AG20443 (cell line): ENCODE data around the gene SLC24A2.
"Not testable (repeated sequence)": the region's sequence is repeated elsewhere in the genome, so short reads cannot be mapped to it uniquely, and the experiment has no call there.

ENCODE experiments used
- DNase-seq: peaks from one replicate; pipeline ENCODE4 v3.0.0; 2012; ENCODE audit warnings: low spot score, mixed read lengths

The SLC24A2 gene

DNA sequence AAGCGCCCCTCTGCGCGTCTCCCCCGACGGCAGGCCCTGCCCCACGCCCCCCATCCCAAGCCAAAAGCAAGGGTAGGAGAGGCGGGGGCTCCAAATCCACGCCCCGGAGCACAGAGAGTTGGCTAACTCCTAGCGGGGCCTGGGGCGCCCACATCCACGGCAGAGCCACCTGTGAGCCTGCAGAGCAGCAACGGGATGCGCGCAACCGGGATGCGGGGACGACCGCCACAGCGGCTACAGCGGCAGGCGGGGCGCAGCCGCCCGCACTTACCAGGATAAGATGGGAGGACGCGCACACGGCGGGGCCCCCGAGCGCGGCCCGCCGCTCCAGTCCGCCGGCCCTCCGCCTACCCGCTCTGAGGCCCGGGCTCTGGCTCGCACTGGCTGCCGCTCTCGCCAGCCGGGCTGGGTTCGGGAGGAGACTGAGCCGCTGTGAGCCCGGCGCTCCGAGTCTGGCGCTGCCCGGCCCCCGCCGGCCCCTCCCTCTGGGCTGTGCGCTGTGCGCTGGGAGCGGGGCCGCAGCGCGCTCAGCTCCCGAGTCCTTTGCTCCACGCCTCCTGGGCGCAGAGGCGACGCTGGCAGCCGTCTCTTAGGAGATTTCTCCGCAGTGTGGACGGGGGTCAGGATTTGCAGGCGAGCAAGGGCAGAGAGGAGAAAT is at the start of gene SLC24A2:
Gene SLC24A2 (minus strand): TSS at position 424 of the 658 bp plus-strand sequence.
- peak; percentile 28 for DNase-seq

DNA sequence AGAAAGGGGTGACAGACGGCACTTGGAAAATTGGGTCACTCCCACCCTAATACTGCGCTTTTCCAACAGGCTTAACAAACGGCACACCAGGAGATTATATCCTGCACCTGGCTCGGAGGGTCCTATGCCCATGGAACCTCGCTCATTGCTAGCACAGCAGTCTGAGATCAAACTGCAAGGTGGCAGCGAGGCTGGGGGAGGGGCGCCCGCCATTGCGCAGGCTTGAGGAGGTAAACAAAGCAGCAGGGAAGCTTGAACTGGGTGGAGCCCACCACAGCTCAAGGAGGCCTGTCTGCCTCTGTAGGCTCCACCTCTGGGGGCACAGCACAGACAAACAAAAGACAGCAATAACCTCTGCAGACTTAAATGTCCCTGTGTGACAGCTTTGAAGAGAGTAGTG is 44.5 kb upstream of the SLC24A2 start:
- not testable (repeated sequence) for DNase-seq

DNA sequence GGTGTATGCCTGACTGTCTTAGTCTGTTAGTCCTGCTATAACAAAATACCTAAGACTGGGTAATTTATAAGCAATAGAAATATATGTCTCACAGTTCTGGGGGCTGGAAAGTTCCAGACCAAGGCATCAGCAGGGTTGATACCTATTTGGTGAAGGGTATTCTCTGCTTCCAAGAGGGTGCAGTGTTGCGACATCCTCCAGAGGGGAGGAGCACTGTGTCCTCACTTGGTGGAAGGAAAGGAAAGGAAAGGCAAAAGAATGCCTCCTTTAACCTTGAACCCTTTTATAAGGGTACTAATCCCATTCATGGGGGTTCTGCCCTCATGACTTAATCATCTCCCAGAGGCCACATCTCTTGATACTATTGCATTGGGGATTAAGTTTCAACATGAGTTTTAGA is 42.0 kb upstream of the SLC24A2 start:
- DNase-seq = no peak

- DNase-seq = no peak
These were observed 39.8 kb upstream of the SLC24A2 start for GRCh38 chr9:19828576-19829109.

- DNase-seq = no peak
These were observed 27.9 kb upstream of the SLC24A2 start for GRCh38 chr9:19816769-19817168.

GRCh38 chr9:19812194-19812593 is 23.4 kb upstream of the SLC24A2 start:
- DNase-seq = no peak

GRCh38 chr9:19809422-19810269 is 20.8 kb upstream of the SLC24A2 start:
- no peak for DNase-seq

GRCh38 chr9:19807182-19807892 is 18.5 kb upstream of the SLC24A2 start:
- DNase-seq = no peak

GRCh38 chr9:19804431-19804830 is 15.6 kb upstream of the SLC24A2 start:
- DNase-seq = no peak

- DNase-seq = no peak
These were observed 12.0 kb upstream of the SLC24A2 start for GRCh38 chr9:19800884-19801283.

DNA sequence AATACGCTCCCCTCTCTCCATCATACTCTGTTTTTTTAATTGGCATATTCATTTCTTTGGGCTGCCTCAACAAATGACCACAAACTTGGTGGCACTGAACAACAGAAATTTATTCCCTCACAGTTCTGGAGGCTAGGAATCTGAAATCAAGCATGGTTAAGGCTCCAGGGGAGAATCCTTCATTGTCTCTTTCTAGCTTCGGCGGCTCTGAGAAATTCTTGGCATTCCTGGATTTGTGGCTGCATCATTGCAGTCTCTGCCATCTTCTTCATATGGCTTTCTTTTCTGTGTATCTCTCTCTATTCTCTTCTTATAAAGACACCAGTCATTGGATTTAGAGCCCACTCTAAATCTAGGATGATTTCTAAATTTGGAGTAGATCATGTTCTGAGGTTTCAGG is 10.9 kb upstream of the SLC24A2 start:
- DNase-seq = no peak

- DNase-seq = no peak
These were observed 685 bp downstream of the SLC24A2 start for GRCh38 chr9:19788152-19788551.

DNA sequence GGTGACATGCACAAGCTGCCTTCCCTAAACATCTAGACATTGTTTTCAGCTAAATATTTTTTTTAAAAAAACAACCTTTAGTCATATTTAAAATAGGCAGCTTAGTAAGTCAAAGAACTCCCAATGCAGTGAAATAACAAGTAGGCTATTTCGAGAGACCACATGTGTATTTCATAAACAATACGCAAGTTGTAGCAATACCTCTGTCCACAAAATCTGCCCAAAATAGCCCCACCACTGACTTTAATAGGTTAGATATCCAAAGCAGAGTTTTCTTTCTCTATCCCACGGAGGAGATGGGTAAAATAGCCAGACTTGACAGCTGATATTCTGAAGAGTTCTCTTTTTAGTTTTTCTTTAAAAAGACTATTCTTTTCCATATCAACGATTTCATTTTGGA is 1.2 kb downstream of the SLC24A2 start:
- DNase-seq = no peak

DNA sequence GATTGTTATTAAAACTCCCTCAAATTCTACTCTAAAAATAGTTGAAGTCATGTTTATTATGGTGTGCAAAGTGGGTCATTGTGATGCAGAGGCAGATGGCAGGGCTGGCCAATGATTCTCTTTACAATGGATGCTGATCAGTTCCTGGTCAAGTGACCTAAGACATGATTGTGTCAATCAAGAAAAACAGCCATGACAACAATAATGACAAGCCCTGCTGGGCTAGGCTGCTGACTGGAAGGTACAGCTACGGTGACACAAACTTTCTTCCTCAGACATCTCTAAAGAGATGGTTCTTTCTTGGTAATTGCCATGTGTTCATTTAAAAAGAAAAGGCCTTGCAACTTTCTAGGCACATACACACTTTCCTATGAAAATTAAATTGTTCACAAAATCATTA is 3.6 kb downstream of the SLC24A2 start:
- no peak for DNase-seq

GRCh38 chr9:19784136-19784535 is 4.7 kb downstream of the SLC24A2 start:
- no peak for DNase-seq

- no peak for DNase-seq
These were observed 5.3 kb downstream of the SLC24A2 start for GRCh38 chr9:19783500-19783899.

DNA sequence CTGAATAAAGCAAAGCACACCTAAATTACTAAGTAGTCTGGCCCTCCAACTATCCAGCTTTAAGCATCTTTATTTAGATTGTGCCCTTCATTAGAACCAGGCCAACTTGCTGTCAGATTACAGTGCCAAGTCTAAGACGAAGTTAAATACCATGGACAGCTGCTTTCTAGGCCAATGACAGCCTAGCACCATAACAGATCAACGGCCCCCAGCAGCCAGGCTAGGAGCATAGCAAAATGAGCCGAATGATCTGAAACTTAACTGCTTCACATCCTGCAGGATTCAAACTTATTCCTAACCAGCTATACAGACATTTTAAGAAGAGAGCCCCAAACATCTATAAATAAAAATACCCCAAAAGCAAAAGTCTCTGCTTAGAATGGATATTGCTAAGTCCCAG is 6.8 kb downstream of the SLC24A2 start:
- no peak for DNase-seq

GRCh38 chr9:19781240-19781639 is 7.6 kb downstream of the SLC24A2 start:
- no peak for DNase-seq

GRCh38 chr9:19771446-19771845 is 17.4 kb downstream of the SLC24A2 start:
- no peak for DNase-seq

DNA sequence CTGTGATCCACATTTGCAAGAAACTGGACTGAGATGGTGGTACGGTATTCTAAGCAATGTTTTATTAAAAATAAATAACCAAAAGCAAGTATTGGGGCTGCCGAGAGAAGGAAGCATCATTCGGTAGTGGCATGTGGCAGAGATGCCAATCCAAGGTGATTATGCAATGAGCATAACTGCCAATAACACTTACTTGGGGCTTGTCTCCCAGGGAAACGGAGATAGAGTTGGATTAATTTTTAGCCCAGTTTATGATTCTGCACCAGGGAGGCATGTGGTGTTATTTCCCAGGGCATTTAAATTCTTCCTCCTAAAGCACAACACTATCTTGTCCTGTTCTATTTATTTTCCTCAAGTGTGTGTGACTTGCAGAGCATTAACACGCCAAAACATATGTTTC is 17.9 kb downstream of the SLC24A2 start:
- no peak for DNase-seq

DNA sequence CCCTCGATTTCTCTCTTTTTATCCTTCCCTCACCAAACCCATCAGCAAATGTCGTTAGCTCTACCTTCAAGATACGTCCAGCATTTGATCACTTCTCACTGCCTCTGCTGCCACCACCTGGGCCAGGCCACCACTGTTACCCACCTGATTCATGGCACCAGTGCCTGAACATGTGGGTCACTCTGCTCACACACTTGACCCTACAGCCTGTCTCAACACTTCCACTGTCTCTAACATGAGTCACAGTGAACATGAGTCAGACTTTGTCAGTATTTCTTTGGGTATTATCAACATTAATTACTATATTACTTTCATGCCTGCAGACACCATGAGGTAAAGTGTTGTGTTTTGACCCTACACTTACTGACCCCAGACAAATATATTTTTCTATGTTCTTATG is 19.6 kb downstream of the SLC24A2 start:
- DNase-seq = no peak

GRCh38 chr9:19768798-19769197 is 20.0 kb downstream of the SLC24A2 start:
- no peak for DNase-seq

GRCh38 chr9:19759066-19759465 is 29.8 kb downstream of the SLC24A2 start:
- DNase-seq = no peak
